Upper lobe of left lung (tissue), 6 donors: ENCODE data around the gene EPHA4. TPM values are rescaled to one million over a fixed set of nuclear protein-coding genes. Genes with fewer than 3 reads are reported as not detected.

ENCODE experiments used
- ATAC-seq, 2 donors: fragments of 200-7000 bp; cut with Tn5 transposase; one replicate each; pipeline ENCODE4 v1.9.1; 2022; ENCODE audit warnings: mild to moderate bottlenecking in 2 of 2, moderate library complexity in 2 of 2; ENCODE audit not compliant: low FRiP score in 2 of 2
- DNase-seq, 2 donors: peaks; one replicate each; pipeline ENCODE4 v3.0.0-alpha.2; 2019 to 2020
- H3K27ac ChIP-seq, 4 donors: fragments of 200-600 bp; sonication (generic); one replicate each; pipeline ENCODE4 v1.5.1; 2016 to 2019
- H3K27me3 ChIP-seq, 4 donors: fragments of 200-600 bp; sonication (generic); one replicate each; pipeline ENCODE4 v1.5.1; 2017 to 2019
- H3K36me3 ChIP-seq, 4 donors: fragments of 200-600 bp; sonication (generic); one replicate each; pipeline ENCODE4 v1.5.1; 2016 to 2019
- H3K4me1 ChIP-seq, 4 donors: fragments of 200-600 bp; sonication (generic); one replicate each; pipeline ENCODE4 v1.5.1; 2018 to 2019
- H3K4me3 ChIP-seq, 4 donors: fragments of 200-600 bp; sonication (generic); one replicate each; pipeline ENCODE4 v1.5.1; 2017 to 2019; ENCODE audit warnings: mild to moderate bottlenecking in 2 of 4, moderate library complexity in 1 of 4
- H3K9me3 ChIP-seq, 4 donors: fragments of 200-600 bp; sonication (generic); one replicate each; pipeline ENCODE4 v1.5.1; 2018 to 2019
- EP300 ChIP-seq, 4 donors: sonication (generic); formaldehyde crosslinking; IDR thresholded peaks; one replicate each; pipeline ENCODE4 v1.5.1; 2017; ENCODE audit warnings: antibody characterized with exemption in 4 of 4, control low read depth in 2 of 4
- POLR2A ChIP-seq, 4 donors: fragments of 450-650 bp; IDR thresholded peaks; one replicate each; pipeline ENCODE4 v1.5.1; 2016 to 2017; ENCODE audit warnings: antibody characterized with exemption in 4 of 4, mild to moderate bottlenecking in 2 of 4
- POLR2AphosphoS5 ChIP-seq, 2 donors: sonication (generic); formaldehyde crosslinking; IDR thresholded peaks; one replicate each; pipeline ENCODE4 v1.5.1; 2017; ENCODE audit warnings: antibody characterized with exemption in 2 of 2
- WGBS, 2 donors: methylation state at CpG; one replicate each; pipeline ENCODE4 v1.1.5; 2017 to 2018; 5-methylcytosine and 5-hydroxymethylcytosine counted together
- total RNA-seq, 6 donors: library from RNA; depleted of rRNA in 4 of 6; stranded (reverse); fragments of >200 nt in 4 of 6; gene quantifications; one replicate each; pipeline versions ENCODE4 v1.1.0 to v1.2.1, GENCODE V29; 2016 to 2021
- TF ChIP-seq, protein P1 (sequence below), 6 experiments: fragments of 450-650 bp in 4 of 6; fragments of 200-600 bp in 2 of 6; sonication (generic) in 2 of 6; IDR thresholded peaks; one replicate each; pipeline ENCODE4 v1.5.1; 2016 to 2019; ENCODE audit warnings: antibody characterized with exemption in 6 of 6
- donor health status: DM: no; HTN: no; CAD: no; lungs with moderate emphysema.
- donor health status: DM: no; HTN: yes; CAD: no; lungs with severe emphysema.

Gene EPHA4
- total RNA-seq, 6 donors from 2014 or later = 9.5 to 33.5 (median 22.3) TPM

DNA sequence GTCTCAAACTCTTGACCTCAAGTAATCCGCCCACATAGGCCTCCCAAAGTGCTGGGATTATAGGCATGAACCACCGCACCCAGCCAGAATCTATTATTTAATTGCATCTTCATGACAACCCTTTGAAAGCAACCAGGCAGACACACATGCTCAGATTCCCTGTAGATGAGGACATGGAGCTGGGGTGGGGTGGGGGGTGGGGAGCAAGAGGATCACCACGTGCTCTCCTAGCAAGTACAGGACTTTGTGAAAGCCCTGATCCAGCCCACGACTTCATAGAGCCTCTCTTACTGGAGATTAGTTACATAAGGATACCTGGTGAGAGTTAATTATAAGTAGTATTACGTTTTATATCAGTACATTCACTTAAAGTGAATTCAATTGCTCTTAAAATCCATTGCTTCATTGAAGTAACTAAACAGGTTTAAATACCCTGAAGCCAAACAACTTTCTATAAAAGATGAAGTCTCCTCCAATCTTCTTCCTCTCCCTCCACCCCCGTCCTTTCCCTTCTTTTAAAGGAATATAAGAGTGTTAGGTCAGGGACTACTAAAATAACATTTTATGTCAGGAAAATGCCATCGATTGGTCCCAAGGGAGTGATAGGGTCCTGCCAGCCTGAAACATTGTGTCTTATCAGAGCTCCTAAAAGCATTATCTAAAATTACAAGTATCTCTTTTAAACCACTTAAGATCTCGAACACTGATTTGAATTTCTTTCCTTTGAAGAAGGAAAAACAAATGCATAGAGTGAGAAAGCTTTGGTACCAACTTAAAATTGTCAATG, 123.9 kb downstream of the EPHA4 start:
- Histone ChIP-seq H3K27ac (no peak overlapping the region), H3K4me3 (no peak overlapping the region), H3K4me1 (peaks cover 3 to 18% (median 7%) of the 10 kb centered on the region in 4 donors), H3K36me3 (no peaks in the 10 kb centered on the region), H3K9me3 (no peaks in the 10 kb centered on the region), H3K27me3 (no peaks in the 10 kb centered on the region)
- no peak for DNase-seq
- 63 to 66% methylated on average over 8 of the region's 8 CpGs for WGBS, 2 donors
- peak in 1 of 2 donors; percentile 65 for ATAC-seq
- TF ChIP-seq EP300 (IDR thresholded peaks at IDR 0.05) = no peak
- no peak for TF ChIP-seq POLR2AphosphoS5 (IDR thresholded peaks at IDR 0.05)

DNA sequence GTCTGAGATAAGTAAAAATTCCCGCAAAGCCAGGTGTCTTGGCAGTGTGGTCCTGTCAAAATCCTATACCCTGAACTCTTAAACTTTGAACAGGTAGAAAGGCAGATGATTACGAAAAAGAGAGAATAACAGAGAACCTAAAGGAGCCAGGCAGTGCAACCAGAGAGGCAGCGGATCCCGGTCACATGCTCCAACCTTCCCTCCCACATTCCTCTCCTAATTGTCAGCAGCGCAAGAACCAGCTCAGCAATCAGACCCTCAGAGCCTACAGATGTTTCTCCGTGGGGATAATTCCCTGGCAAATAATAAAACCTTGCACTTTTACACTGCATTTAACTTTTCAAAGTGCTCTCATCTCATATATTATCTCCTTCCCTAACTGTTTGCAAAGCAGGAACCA, 124.8 kb downstream of the EPHA4 start:
- 80 to 89% methylated on average over 6 of the region's 6 CpGs for WGBS, 2 donors
- H3K4me1 ChIP-seq = peaks cover 3 to 18% (median 7%) of the 10 kb centered on the region in 4 donors
- H3K9me3 ChIP-seq = no peaks in the 10 kb centered on the region
- peaks cover 0 to under 1% (median 0%) of the 10 kb centered on the region in 4 donors for H3K36me3 ChIP-seq
- no peak for DNase-seq
- no peaks in the 10 kb centered on the region for H3K27me3 ChIP-seq
- H3K4me3 ChIP-seq = no peak overlapping the region
- no peak for ATAC-seq
- TF ChIP-seq, protein P1, sequence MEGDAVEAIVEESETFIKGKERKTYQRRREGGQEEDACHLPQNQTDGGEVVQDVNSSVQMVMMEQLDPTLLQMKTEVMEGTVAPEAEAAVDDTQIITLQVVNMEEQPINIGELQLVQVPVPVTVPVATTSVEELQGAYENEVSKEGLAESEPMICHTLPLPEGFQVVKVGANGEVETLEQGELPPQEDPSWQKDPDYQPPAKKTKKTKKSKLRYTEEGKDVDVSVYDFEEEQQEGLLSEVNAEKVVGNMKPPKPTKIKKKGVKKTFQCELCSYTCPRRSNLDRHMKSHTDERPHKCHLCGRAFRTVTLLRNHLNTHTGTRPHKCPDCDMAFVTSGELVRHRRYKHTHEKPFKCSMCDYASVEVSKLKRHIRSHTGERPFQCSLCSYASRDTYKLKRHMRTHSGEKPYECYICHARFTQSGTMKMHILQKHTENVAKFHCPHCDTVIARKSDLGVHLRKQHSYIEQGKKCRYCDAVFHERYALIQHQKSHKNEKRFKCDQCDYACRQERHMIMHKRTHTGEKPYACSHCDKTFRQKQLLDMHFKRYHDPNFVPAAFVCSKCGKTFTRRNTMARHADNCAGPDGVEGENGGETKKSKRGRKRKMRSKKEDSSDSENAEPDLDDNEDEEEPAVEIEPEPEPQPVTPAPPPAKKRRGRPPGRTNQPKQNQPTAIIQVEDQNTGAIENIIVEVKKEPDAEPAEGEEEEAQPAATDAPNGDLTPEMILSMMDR (IDR thresholded peaks at IDR 0.05) = no peak
- H3K27ac ChIP-seq = no peak overlapping the region

DNA sequence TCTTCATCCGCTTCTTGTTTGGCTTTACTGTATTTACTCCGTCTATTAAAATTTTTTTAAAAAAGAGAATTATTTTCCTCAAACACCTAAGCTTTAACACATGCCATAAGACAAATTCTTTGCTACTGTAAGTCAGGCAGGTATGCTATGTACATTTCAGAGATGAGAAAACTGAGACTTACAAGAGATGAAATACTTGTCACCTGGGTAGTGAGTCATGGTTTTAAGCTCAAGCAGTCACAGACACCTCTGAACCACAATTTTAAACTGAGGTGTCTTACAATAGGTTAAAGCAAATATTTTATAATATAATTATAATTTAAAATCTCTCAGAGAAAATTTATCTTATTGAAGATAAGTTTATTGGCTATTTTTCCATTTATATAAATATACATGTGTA, 126.0 kb downstream of the EPHA4 start:
- H3K27ac ChIP-seq = no peak overlapping the region
- peaks cover 3 to 18% (median 7%) of the 10 kb centered on the region in 4 donors for H3K4me1 ChIP-seq
- peaks cover 0 to 10% (median 5%) of the 10 kb centered on the region in 4 donors for H3K36me3 ChIP-seq
- TF ChIP-seq, protein P1 (IDR thresholded peaks at IDR 0.05) = no peak
- TF ChIP-seq POLR2AphosphoS5 (IDR thresholded peaks at IDR 0.05) = no peak
- no peak for TF ChIP-seq EP300 (IDR thresholded peaks at IDR 0.05)
- no peak for TF ChIP-seq POLR2A (IDR thresholded peaks at IDR 0.05)
- no peak for DNase-seq
- 97 to 98% methylated on average over 2 of the region's 2 CpGs for WGBS, 2 donors
- no peaks in the 10 kb centered on the region for H3K27me3 ChIP-seq
- no peaks in the 10 kb centered on the region for H3K9me3 ChIP-seq
- no peak overlapping the region for H3K4me3 ChIP-seq
- no peak for ATAC-seq

DNA sequence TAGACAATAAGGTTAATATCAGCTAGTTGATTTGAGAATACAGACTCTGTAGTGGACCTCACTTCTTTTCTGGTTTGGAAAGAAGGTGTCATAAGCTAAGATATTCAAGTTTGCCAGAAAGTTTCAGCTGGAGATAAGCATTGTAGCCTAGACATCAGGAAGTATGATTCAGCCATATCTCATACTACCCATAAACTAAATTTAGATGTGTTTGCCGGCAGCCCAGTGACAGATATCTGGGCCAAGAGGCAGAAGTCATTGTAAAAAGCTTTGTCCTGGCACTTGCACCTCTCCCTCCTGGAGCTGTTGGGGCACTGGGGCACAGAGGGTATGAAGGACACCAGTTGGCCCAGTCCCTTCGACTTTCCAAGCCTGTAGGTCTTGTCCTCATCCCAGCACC, 128.0 kb downstream of the EPHA4 start:
- Histone ChIP-seq H3K4me3 (no peak overlapping the region), H3K4me1 (peaks cover 3 to 16% (median 6%) of the 10 kb centered on the region in 4 donors), H3K36me3 (peaks cover 0 to 10% (median 5%) of the 10 kb centered on the region in 4 donors), H3K9me3 (no peaks in the 10 kb centered on the region), H3K27me3 (no peaks in the 10 kb centered on the region), H3K27ac (no peak overlapping the region)
- whole genome bisulfite sequencing, 2 donors = 43 to 46% methylated on average over 2 of the region's 2 CpGs
- DNase-seq (no peak), ATAC-seq (peak in 1 of 2 donors; percentile 42)
- TF ChIP-seq EP300 (IDR thresholded peaks at IDR 0.05) (peak in 1 of 4 donors; percentile 9), POLR2AphosphoS5 (IDR thresholded peaks at IDR 0.05) (no peak)

DNA sequence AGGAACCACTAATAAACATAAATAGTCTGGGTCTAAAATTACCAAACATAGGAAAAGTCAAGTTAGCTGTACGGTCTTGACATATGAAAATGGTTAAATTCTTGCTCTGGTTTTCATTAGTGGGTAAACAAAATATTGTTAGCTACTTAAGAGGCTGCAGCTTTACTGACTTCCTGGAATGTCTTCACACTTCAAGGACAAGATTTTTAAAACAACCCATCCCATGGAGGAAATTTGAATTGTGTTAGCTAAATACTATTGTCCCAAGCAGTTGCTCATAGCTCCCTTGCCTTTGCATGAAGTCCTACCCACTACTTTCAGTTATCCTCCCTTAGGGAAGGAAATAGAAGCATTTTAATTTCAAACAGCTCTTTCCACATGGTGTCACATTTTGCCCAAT, 128.5 kb downstream of the EPHA4 start:
- Histone ChIP-seq H3K27me3 (no peaks in the 10 kb centered on the region), H3K9me3 (no peaks in the 10 kb centered on the region), H3K36me3 (peaks cover 0 to 10% (median 5%) of the 10 kb centered on the region in 4 donors), H3K4me1 (peaks cover 0 to 13% (median 4%) of the 10 kb centered on the region in 4 donors), H3K4me3 (no peak overlapping the region), H3K27ac (peak overlapping the region in 1 of 4 donors; percentile 27)
- WGBS, 2 donors = 60 to 80% methylated on average over 1 of the region's 1 CpG
- no peak for DNase-seq
- no peak for TF ChIP-seq POLR2AphosphoS5 (IDR thresholded peaks at IDR 0.05)
- TF ChIP-seq, protein P1 (IDR thresholded peaks at IDR 0.05) = no peak
- TF ChIP-seq POLR2A (IDR thresholded peaks at IDR 0.05) = no peak
- TF ChIP-seq EP300 (IDR thresholded peaks at IDR 0.05) = no peak
- no peak for ATAC-seq

DNA sequence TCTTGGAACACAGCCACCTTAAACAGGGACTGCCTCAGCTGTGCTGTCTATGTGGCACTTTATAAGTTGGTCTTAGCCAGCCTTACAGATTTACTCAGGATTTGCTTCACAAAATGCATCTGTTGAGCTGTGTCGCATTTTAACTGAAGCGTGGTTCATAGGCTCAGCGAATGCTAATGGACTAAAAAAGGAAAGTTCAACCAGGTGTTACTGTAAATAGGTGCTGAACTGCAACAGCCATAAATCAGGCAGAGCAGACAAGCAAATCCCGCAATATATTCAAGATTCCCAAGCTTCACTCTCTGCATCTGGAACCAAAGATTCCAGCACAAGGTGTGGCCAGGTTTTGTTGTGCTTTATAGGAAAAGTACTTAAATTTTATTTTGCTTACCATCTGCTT, 130.0 kb downstream of the EPHA4 start:
- ATAC-seq (no peak), DNase-seq (no peak)
- Histone ChIP-seq H3K36me3 (peaks cover 0 to 10% (median 5%) of the 10 kb centered on the region in 4 donors), H3K27me3 (no peaks in the 10 kb centered on the region), H3K27ac (no peak overlapping the region), H3K4me3 (no peak overlapping the region), H3K9me3 (no peaks in the 10 kb centered on the region), H3K4me1 (peaks cover 0 to 5% (median 2%) of the 10 kb centered on the region in 4 donors)
- 96 to 100% methylated on average over 4 of the region's 4 CpGs for whole genome bisulfite sequencing, 2 donors
- TF ChIP-seq EP300 (IDR thresholded peaks at IDR 0.05) (no peak), POLR2A (IDR thresholded peaks at IDR 0.05) (no peak), POLR2AphosphoS5 (IDR thresholded peaks at IDR 0.05) (no peak)
- TF ChIP-seq, protein P1 (IDR thresholded peaks at IDR 0.05) = no peak
